HepG2 (cell line): Measurements from ENCODE around the gene VAV2. TPM values are rescaled to one million over a fixed set of nuclear protein-coding genes. Genes with fewer than 3 reads are reported as not detected.

Source experiments
- CSRNP2 ChIP-seq: sonication (generic); formaldehyde crosslinking; conservative IDR thresholded peaks from 2 replicates; pipeline ENCODE4 v1.8.0; 2022; ENCODE audit warnings: low read depth, missing genetic modification reagents
- EHMT2 ChIP-seq: fragments of 200-600 bp; sonication (generic); IDR thresholded peaks from 2 replicates; pipeline ENCODE4 v1.7.0; 2017; ENCODE audit warnings: antibody characterized with exemption, low read depth, low read length, borderline replicate concordance
- HNRNPUL1 ChIP-seq: fragments of 200-400 bp; formaldehyde crosslinking; IDR thresholded peaks from 2 replicates; pipeline ENCODE4 v1.6.1; 2017; ENCODE audit warnings: low read depth, mild to moderate bottlenecking, low read length, moderate library complexity
- HOXA7 ChIP-seq: sonication (generic); formaldehyde crosslinking; IDR thresholded peaks from 2 replicates; pipeline ENCODE4 v1.8.1; 2022; ENCODE audit warnings: mild to moderate bottlenecking, missing genetic modification reagents, moderate library complexity
- MAFK ChIP-seq, 2 experiments: IDR thresholded peaks in 1 of 2; conservative IDR thresholded peaks in 1 of 2; 2 replicates each; pipeline ENCODE4 v1.6.1; 2011; ENCODE audit warnings: improper control_type of control experiment in 2 of 2, low read length in 2 of 2
- PAF1 ChIP-seq: IDR thresholded peaks from 2 replicates; pipeline ENCODE4 v1.6.1; 2016; ENCODE audit warnings: missing genetic modification reagents, missing compliant biosample characterization
- SALL1 ChIP-seq: sonication (generic); formaldehyde crosslinking; IDR thresholded peaks from 2 replicates; pipeline ENCODE4 v1.8.0; 2022; ENCODE audit warnings: mild to moderate bottlenecking, missing genetic modification reagents
- SALL2 ChIP-seq: sonication (generic); formaldehyde crosslinking; IDR thresholded peaks from 2 replicates; pipeline ENCODE4 v1.8.1; 2023; ENCODE audit warnings: mild to moderate bottlenecking, missing genetic modification reagents, inconsistent platforms
- SP5 ChIP-seq: IDR thresholded peaks from 2 replicates; pipeline ENCODE4 v1.6.1; 2016; ENCODE audit warnings: low read depth, borderline replicate concordance
- ZBTB26 ChIP-seq: IDR thresholded peaks from 2 replicates; pipeline ENCODE4 v1.6.1; 2016; ENCODE audit warnings: missing compliant biosample characterization, missing genetic modification reagents, borderline replicate concordance
- ZMYM4 ChIP-seq: sonication (generic); formaldehyde crosslinking; IDR thresholded peaks from 2 replicates; pipeline ENCODE4 v1.8.1; 2023; ENCODE audit warnings: mild to moderate bottlenecking, missing genetic modification reagents
- ZNF567 ChIP-seq: sonication (generic); formaldehyde crosslinking; IDR thresholded peaks from 2 replicates; pipeline ENCODE4 v1.8.1; 2023; ENCODE audit warnings: mild to moderate bottlenecking, missing genetic modification reagents, borderline replicate concordance
- ZNF660 ChIP-seq: sonication (generic); formaldehyde crosslinking; IDR thresholded peaks from 2 replicates; pipeline ENCODE4 v1.5.1; 2020; ENCODE audit warnings: mild to moderate bottlenecking, low read depth, missing genetic modification reagents, borderline replicate concordance
- ZNF691 ChIP-seq: sonication (generic); formaldehyde crosslinking; IDR thresholded peaks from 2 replicates; pipeline ENCODE4 v1.4.0; 2020; ENCODE audit warnings: missing genetic modification reagents, low read depth, mild to moderate bottlenecking, borderline replicate concordance
- ZNF7 ChIP-seq: IDR thresholded peaks from 2 replicates; pipeline ENCODE4 v1.6.1; 2016; ENCODE audit warnings: missing biosample characterization, missing genetic modification reagents
- ZNF703 ChIP-seq: sonication (generic); formaldehyde crosslinking; IDR thresholded peaks from 2 replicates; pipeline ENCODE4 v1.5.1; 2020; ENCODE audit warnings: missing genetic modification reagents, mild to moderate bottlenecking, moderate library complexity, borderline replicate concordance
- ZNF780A ChIP-seq: sonication (generic); formaldehyde crosslinking; IDR thresholded peaks from 2 replicates; pipeline ENCODE4 v1.8.0; 2022; ENCODE audit warnings: mild to moderate bottlenecking, missing genetic modification reagents, moderate library complexity
- ZNF816 ChIP-seq: sonication (generic); formaldehyde crosslinking; IDR thresholded peaks from 2 replicates; pipeline ENCODE4 v1.8.0; 2022; ENCODE audit warnings: missing genetic modification reagents, mild to moderate bottlenecking, borderline replicate concordance
- polyA plus RNA-seq, 8 experiments: library from polyadenylated mRNA; depleted of rRNA in 3 of 8; stranded (reverse) in 7 of 8; unstranded in 1 of 8; fragments of >200 nt; fragmentation: Illumina TruSeq in 4 of 8; extraction: Trizol in 4 of 8; gene quantifications; 2 replicates each; pipeline versions ENCODE4 v1.2.1 to v1.2.3, GENCODE V29; 2011 to 2016; ENCODE audit warnings: low read depth in 4 of 8, missing spikeins in 1 of 8, mixed read lengths in 1 of 8; ENCODE audit not compliant: insufficient read depth in 1 of 8
- total RNA-seq, 5 experiments: library from RNA; depleted of rRNA; stranded (reverse); fragments of >200 nt; fragmentation: Illumina TruSeq; extraction: Trizol; gene quantifications; 2 replicates each; pipeline ENCODE4 v1.2.3, GENCODE V29; 2016; ENCODE audit warnings: low read depth in 1 of 5
- TF ChIP-seq, protein P1 (sequence below): sonication (generic); formaldehyde crosslinking; IDR thresholded peaks from 2 replicates; pipeline ENCODE4 v1.8.1; 2023; ENCODE audit warnings: mild to moderate bottlenecking, moderate library complexity, missing genetic modification reagents
- TF ChIP-seq, protein P2 (sequence below): sonication (generic); formaldehyde crosslinking; IDR thresholded peaks from 2 replicates; pipeline ENCODE4 v1.5.0; 2020; ENCODE audit warnings: missing genetic modification reagents

Gene VAV2
- total and polyA plus RNA-seq, 2 of the 13 experiments (the other 11 are each of a cell fraction or from before 2014, with no cell fraction given): 22.5 to 22.9 TPM

DNA sequence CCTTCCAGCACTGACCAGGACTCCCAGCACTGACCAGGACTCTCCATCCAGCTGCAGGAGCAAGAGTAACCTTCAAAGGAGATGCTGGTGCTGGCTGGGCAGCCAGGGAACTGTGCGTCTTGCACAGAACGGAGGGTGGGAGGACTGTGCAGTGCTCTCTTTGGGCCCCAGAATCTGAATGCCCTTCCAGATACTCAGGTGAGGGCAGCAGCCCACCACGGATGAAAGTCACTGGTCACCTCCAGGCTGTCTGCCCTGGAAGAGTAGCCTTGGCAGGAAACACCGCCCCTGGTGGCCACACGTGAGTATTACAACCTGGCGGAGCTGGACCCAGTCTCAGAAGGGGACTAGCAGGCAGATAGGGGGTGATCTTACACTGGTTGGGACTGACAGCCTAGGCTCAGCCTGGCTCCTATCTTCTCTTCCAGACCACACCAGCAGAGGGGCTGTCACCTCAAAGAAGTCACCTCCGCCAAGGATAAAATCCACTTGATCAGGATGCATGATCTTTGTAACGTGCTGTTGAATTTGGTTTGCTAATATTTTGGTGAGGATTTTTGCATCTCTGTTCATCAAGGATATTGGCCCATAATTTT lies 249.2 kb downstream of the VAV2 start (continued):
- no peak for TF ChIP-seq PAF1 (CRISPR knock-in tag)
- no peak for TF ChIP-seq ZNF780A (CRISPR knock-in tag)
- TF ChIP-seq HOXA7 (CRISPR knock-in tag): no peak
- no peak for TF ChIP-seq ZNF7
- TF ChIP-seq CSRNP2 (CRISPR knock-in tag): no peak
- TF ChIP-seq SALL2: no peak
- TF ChIP-seq SALL1: peak; percentile 83
- TF ChIP-seq ZBTB26 (CRISPR knock-in tag): peak; percentile 60; the same call in 1 of the 2 replicates
- TF ChIP-seq ZMYM4 (CRISPR knock-in tag): 0 out of 2 replicates have a peak, but pooled peaks have one; percentile 20
- TF ChIP-seq, protein P1, sequence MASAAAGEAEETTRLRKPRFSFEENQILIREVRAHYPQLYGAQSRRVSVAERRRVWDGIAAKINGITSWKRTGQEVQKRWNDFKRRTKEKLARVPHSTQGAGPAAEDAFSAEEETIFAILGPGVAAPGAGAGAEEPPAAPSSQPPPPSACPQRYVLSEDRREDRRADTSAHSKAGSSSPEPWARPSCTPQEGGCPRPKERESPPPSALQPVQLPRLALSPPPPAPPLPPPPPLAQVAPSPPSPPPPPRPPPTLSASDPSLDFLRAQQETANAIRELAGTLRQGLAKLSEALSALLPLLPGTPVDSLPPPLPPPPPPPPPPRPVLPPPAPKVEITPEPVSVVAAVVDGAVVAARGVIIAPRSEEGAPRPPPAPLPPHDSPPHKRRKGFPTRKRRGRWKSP (CRISPR knock-in tag): no peak
- no peak for TF ChIP-seq EHMT2
- TF ChIP-seq, protein P2, sequence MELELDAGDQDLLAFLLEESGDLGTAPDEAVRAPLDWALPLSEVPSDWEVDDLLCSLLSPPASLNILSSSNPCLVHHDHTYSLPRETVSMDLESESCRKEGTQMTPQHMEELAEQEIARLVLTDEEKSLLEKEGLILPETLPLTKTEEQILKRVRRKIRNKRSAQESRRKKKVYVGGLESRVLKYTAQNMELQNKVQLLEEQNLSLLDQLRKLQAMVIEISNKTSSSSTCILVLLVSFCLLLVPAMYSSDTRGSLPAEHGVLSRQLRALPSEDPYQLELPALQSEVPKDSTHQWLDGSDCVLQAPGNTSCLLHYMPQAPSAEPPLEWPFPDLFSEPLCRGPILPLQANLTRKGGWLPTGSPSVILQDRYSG (CRISPR knock-in tag): no peak
- peak; percentile 89; the same call in 1 of the 2 replicates for TF ChIP-seq ZNF567 (CRISPR knock-in tag)
- no peak for TF ChIP-seq ZNF660 (CRISPR knock-in tag)
- no peak for TF ChIP-seq MAFK (conservative IDR thresholded peaks at IDR 0.05 in 1 of 2, IDR thresholded peaks at IDR 0.05 in 1 of 2; ENCODE audit: low read length in 2 of 2)
- no peak for TF ChIP-seq ZNF703 (CRISPR knock-in tag)
- TF ChIP-seq SP5: no peak
- TF ChIP-seq ZNF691 (CRISPR knock-in tag): 0 out of 2 replicates have a peak, but pooled peaks have one; percentile 26
- TF ChIP-seq ZNF816 (CRISPR knock-in tag): no peak
- no peak for TF ChIP-seq HNRNPUL1
